ENCODE results near the gene CAMK2A. TPM values are rescaled to one million over a fixed set of nuclear protein-coding genes. Genes with fewer than 3 reads are reported as not detected.

CAMK2A gene
- total and polyA plus RNA-seq, 7 donors, result 0.44 to 2.1 (median 0.64) TPM; not detected in 1

DNA sequence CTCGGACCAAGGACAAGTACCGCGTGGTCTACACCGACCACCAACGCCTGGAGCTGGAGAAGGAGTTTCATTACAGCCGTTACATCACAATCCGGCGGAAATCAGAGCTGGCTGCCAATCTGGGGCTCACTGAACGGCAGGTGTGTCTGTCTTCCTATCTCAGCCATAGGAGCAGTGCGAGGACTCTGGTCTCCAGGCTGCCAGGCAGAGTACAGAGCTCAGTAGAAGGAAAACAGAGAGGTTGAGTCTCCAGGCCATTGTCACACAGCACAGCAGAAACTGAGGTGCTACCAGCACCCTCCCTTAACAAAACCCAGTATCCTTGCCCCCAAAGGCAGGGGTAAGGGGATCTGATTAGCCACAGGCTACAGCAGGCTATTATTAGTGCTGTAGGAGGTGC, 106.8 kb downstream of the CAMK2A start:
- H3K27me3 ChIP-seq, result no peaks in the 10 kb centered on the region
- H3K9me3 ChIP-seq, result no peaks in the 10 kb centered on the region
- TF ChIP-seq POLR2A (IDR thresholded peaks at IDR 0.05) (no peak), POLR2AphosphoS5 (IDR thresholded peaks at IDR 0.05) (no peak), EP300 (IDR thresholded peaks at IDR 0.05) (no peak)
- TF ChIP-seq, protein P1, sequence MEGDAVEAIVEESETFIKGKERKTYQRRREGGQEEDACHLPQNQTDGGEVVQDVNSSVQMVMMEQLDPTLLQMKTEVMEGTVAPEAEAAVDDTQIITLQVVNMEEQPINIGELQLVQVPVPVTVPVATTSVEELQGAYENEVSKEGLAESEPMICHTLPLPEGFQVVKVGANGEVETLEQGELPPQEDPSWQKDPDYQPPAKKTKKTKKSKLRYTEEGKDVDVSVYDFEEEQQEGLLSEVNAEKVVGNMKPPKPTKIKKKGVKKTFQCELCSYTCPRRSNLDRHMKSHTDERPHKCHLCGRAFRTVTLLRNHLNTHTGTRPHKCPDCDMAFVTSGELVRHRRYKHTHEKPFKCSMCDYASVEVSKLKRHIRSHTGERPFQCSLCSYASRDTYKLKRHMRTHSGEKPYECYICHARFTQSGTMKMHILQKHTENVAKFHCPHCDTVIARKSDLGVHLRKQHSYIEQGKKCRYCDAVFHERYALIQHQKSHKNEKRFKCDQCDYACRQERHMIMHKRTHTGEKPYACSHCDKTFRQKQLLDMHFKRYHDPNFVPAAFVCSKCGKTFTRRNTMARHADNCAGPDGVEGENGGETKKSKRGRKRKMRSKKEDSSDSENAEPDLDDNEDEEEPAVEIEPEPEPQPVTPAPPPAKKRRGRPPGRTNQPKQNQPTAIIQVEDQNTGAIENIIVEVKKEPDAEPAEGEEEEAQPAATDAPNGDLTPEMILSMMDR (IDR thresholded peaks at IDR 0.05), result no peak
- H3K4me3 ChIP-seq, result no peak overlapping the region
- WGBS, 2 donors, result 32 to 75% methylated on average over 10 of the region's 10 CpGs
- no peak overlapping the region for H3K27ac ChIP-seq
- intact Hi-C loops (cut with DNase I), result no loop called here
- no peaks in the 10 kb centered on the region for H3K36me3 ChIP-seq
- DNase-seq, result no peak
- H3K4me1 ChIP-seq, result peaks cover 0 to 13% (median 6%) of the 10 kb centered on the region in 4 donors

DNA sequence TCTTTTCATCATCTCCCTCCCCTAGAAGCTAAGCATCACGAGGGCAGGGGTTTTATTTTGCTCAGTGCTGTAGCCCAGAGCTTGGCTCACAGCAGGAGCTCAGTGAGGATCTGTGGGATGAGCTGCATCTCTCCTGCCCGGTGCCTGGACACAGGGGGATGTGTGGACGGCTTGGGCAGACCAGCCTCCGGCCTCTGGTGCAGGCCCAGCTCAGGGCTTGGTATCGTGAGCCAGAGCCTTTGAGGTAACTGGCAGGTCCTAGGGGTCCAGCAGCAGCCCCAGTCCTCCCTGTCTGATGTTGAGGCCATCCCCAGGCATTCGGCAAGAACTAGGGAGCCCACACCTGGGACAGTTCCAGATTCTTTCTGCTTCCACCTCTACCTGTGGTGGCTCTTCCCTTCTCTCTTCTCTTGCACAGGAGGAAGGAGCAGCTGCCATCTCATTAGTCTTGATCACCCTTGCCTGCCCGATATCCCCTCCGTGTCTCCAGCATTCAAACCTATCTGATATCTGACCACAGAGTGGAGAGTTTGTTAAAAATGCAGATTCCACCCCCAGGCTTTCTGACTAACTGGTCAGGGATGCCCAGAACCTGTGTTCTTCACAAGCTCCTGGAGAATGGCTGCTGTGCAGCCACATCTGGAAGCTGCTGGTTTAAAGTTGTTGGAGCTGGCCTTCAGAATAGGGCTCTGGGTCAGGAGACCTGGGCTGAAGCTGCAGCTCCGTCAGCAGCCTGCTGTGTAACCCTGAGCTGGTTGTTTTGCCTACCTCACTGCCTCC, 107.6 kb downstream of the CAMK2A start:
- Histone ChIP-seq H3K27me3 (no peaks in the 10 kb centered on the region), H3K36me3 (no peaks in the 10 kb centered on the region), H3K27ac (peak overlapping the region in 1 of 4 donors; percentile 53), H3K4me3 (no peak overlapping the region), H3K9me3 (no peaks in the 10 kb centered on the region), H3K4me1 (peaks cover 0 to 13% (median 6%) of the 10 kb centered on the region in 4 donors)
- TF ChIP-seq, protein P1 (IDR thresholded peaks at IDR 0.05), result no peak
- TF ChIP-seq POLR2AphosphoS5 (IDR thresholded peaks at IDR 0.05) (no peak), EP300 (IDR thresholded peaks at IDR 0.05) (no peak), POLR2A (IDR thresholded peaks at IDR 0.05) (no peak)
- 52 to 81% methylated on average over 9 of the region's 9 CpGs for WGBS, 2 donors
- intact Hi-C loops (cut with DNase I), result no loop called here
- no peak for DNase-seq

DNA sequence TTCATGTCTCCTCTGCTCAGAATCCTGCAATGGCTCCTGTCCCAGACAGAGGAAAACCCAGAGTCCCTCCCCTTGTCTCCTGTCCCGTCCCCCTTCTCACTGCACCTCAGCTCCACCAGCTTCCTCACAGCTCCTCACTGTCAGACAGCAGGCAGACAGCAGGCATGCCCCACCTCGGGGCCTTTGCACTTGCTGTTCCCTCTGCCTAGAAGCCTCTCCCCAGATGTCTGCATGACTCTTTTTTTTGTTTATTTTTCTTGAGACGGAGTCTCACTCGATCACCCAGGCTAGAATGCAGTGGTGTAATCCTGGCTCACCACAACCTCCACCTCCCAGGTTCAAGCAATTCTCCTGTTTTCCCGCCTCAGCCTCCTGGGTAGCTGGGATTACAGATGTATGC, 108.5 kb downstream of the CAMK2A start:
- Histone ChIP-seq H3K27ac (peak overlapping the region; percentile 35 to 71 (median 60)), H3K27me3 (no peaks in the 10 kb centered on the region), H3K36me3 (no peaks in the 10 kb centered on the region), H3K4me3 (no peak overlapping the region), H3K9me3 (no peaks in the 10 kb centered on the region), H3K4me1 (peaks cover 0 to 13% (median 6%) of the 10 kb centered on the region in 4 donors)
- no peak for TF ChIP-seq POLR2AphosphoS5 (IDR thresholded peaks at IDR 0.05)
- no peak for TF ChIP-seq POLR2A (IDR thresholded peaks at IDR 0.05)
- TF ChIP-seq, protein P1 (IDR thresholded peaks at IDR 0.05), result no peak
- no peak for TF ChIP-seq EP300 (IDR thresholded peaks at IDR 0.05)
- intact Hi-C loops (cut with DNase I), result no loop called here
- no peak for DNase-seq
- 9 to 56% methylated on average over 5 of the region's 5 CpGs for WGBS, 2 donors

DNA sequence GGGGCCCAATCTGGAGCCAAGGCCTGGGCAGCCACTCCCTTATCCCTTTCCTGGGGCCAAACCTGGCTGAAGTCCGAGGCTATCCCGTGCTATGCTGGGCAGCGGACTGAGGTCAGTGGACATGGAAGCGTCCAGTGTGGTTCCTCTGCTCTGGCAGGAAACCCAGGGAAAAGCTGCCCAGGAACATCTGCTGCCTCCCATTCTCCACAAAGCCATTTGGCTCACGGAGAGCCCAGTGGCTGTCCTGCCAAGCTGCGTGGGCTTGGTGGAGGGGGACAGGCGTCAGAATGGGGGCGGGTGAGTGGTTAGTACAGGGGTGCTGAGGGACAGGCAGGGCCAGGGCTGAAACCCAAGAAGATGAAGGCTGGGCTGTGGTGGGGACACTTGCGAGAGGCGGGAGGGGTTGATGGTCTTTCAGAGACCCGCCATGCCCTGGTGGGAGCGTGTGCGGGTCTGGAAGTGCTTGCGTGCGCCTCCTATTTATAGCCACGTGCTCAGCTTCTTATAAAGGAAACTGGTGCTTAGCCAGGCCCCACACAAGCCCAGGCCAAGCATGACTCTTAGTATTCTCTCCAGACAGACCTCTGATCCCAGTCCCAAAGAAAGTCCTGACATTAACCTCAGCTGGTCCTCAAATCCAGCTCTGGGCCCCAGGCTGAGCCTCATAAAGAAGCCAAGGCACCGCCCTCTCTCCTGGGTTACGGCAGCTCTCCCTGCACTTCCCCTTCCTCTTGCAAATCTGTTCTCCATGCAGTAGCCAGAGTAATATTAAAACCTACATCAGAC, 109.1 kb downstream of the CAMK2A start:
- peak; percentile 84 for DNase-seq
- intact Hi-C loops (cut with DNase I), result no loop called here
- Histone ChIP-seq H3K36me3 (no peaks in the 10 kb centered on the region), H3K27ac (peak overlapping the region; percentile 53 to 71 (median 62)), H3K9me3 (no peaks in the 10 kb centered on the region), H3K27me3 (no peaks in the 10 kb centered on the region), H3K4me1 (peaks cover 0 to 13% (median 6%) of the 10 kb centered on the region in 4 donors), H3K4me3 (no peak overlapping the region)
- TF ChIP-seq EP300 (IDR thresholded peaks at IDR 0.05) (no peak), POLR2AphosphoS5 (IDR thresholded peaks at IDR 0.05) (peak in 2 of 4 donors; percentile 7 to 34)
- TF ChIP-seq, protein P1 (IDR thresholded peaks at IDR 0.05), result no peak
- WGBS, 2 donors, result 21 to 49% methylated on average over 18 of the region's 18 CpGs

Data from sigmoid colon (tissue), 7 donors.